GM12865 (cell line): ENCODE measurements around the gene KCTD21.

Source experiments
- DNase-seq: peaks from one replicate; pipeline ENCODE4 v3.0.0; 2010; ENCODE audit warnings: low read depth
- H3K4me3 ChIP-seq: 2 replicates; pipeline ENCODE4 v1.5.1; 2011; ENCODE audit warnings: mild to moderate bottlenecking, low read depth, low read length, control low read depth
- TF ChIP-seq, protein P1 (sequence below): IDR thresholded peaks from 2 replicates; pipeline ENCODE4 v1.5.1; 2011; ENCODE audit warnings: low read length, control low read depth, low read depth, inconsistent platforms; ENCODE audit not compliant: insufficient read depth; ENCODE audit errors: missing control alignments

Gene KCTD21

DNA sequence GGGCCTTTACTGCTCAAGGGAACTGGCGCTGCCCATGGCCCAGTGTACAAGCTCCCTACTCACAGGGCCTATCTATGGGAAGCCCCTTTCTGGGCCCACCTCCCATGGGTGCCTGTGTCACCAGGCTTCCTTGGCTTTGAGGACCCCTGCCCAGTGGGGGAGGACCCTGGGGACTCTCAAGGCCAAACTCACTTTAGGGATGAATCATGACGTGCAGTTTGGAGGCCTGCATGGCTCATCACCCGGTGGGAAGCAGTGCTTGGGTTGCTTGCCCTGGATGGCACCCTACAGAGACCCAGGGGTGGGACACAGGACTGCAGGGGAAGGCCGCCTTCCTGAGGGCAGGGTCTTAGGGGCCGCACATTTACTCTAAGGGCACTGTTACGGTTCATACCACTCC is 16.5 kb downstream of the KCTD21 start:
- no peak overlapping the region for H3K4me3 ChIP-seq
- no peak for DNase-seq
- TF ChIP-seq, protein P1, sequence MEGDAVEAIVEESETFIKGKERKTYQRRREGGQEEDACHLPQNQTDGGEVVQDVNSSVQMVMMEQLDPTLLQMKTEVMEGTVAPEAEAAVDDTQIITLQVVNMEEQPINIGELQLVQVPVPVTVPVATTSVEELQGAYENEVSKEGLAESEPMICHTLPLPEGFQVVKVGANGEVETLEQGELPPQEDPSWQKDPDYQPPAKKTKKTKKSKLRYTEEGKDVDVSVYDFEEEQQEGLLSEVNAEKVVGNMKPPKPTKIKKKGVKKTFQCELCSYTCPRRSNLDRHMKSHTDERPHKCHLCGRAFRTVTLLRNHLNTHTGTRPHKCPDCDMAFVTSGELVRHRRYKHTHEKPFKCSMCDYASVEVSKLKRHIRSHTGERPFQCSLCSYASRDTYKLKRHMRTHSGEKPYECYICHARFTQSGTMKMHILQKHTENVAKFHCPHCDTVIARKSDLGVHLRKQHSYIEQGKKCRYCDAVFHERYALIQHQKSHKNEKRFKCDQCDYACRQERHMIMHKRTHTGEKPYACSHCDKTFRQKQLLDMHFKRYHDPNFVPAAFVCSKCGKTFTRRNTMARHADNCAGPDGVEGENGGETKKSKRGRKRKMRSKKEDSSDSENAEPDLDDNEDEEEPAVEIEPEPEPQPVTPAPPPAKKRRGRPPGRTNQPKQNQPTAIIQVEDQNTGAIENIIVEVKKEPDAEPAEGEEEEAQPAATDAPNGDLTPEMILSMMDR, result no peak

DNA sequence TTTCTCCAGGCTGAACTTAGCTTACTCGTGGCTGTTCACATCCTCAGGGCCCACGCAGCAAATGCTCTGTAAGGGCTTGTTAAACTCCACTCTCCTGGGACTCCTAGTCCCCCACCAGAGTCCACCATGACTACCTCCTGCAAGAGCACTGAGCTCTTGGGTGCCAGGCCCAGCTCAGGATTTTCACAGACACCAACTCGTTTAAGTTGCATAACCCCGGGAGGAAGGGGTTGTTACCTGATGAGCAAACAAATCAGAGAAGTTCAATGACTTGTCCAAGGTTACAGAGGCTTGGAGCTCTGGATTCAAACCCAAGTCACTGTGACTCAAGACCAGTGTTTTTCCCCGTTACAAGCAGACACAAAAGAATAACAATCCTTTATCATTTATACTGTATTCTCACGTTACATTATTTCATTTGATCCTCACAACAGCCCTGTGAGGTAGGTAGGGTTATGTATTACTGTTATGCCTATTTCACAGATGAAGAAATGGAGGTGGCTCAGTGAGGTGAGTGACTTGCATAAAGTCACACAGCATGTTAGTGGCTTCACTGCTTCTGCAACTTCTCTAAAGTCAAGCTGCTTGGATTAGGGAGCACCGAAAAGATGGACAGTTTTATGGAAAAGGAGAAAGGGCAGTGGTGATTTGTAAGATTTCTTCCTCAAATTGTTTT is 17.4 kb downstream of the KCTD21 start:
- TF ChIP-seq, protein P1, result no peak
- no peak for DNase-seq

GRCh38 chr11:78170413-78170812 is 18.0 kb downstream of the KCTD21 start:
- DNase-seq, result no peak
- H3K4me3 ChIP-seq, result no peak overlapping the region

More for the DNA sequence above, 17.4 kb downstream of the KCTD21 start:
- H3K4me3 ChIP-seq, result no peak overlapping the region

DNA sequence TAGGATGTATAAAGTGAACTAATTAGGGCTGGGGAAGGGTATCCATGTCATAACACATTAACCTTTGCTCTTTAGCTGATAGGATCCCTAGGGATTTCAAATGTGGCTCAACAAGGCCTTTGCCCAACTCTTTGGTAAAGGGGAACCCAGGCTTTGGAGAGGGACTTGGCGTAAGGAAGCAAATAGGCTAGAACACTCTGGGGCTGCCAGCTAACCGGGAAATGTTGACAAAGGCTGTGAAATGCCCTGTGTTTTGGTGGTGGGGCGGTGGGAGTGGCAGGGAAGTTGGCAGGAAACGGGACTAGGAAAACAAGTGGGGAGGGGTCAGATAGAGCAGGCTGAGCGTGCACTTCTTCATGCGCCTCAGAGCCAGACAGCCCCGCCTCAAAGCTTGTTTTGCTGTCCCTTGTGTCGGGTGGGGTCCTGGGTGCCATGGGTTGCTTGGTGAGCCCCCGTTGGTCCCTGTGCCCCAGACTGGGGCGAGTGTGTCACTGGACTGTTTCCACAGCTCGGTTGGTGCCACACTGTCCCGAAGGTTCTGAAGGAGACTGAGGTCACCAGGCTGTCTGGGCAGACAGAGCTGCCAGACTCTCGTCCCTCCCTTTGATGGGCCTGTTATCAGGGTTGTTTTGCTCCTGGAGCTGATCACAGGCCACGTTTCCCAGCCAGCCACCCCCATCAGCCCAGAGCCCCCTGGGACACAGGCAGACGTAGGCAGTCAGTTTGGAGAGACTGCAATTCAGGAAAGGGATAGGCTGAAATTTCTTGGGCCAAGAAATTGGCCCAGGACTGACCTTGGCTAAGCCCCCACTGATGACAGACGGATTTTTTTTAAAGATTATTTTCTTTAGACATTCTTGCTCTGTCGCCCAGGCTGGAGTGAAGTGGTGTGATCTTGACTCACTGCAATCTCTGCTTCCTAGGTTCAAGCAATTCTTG is 19.6 kb downstream of the KCTD21 start:
- no peak for DNase-seq
- H3K4me3 ChIP-seq, result no peak overlapping the region
- TF ChIP-seq, protein P1, result no peak

More at GRCh38 chr11:78170413-78170812, 18.0 kb downstream of the KCTD21 start:
- TF ChIP-seq, protein P1, result no peak

DNA sequence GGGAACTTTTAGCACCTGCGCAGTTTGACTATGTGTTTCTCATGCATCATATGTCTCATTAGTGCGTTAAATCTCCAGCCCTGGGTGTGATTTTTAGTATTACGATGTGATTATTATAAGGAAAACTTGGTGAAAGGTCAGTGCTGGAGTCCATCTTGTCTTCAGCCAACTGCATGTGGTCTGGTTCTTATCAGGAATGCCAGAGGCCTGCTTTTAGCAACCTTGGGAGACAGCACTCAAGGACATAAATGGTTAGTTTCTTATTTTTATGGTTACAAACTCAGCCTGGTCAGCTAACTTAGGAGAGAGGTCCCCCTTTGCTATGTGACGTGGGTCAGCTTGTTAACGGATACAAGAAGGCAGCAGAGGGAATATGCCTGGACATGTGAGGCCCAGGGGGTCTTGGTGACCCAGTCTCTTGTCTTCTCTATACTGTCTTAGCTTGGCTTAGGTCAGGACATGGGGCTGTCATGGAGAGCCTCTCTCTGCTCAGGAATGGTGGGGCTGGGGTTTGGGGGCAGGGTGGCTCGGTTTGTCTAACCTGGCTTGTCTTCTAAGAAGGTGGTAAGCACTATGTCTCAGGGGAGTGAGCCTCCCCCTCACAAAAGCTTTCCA is 21.5 kb downstream of the KCTD21 start:
- TF ChIP-seq, protein P1, result no peak
- no peak for DNase-seq
- H3K4me3 ChIP-seq, result no peak overlapping the region

GRCh38 chr11:78164471-78164870 is 24.0 kb downstream of the KCTD21 start:
- DNase-seq, result no peak
- TF ChIP-seq, protein P1, result no peak
- H3K4me3 ChIP-seq, result no peak overlapping the region
